Testis (tissue), 3 donors: ENCODE measurements around the gene KDM1B. TPM values are rescaled to one million over a fixed set of nuclear protein-coding genes. Genes with fewer than 3 reads are reported as not detected.

Source experiments
- DNase-seq: peaks from one replicate; pipeline ENCODE4 v3.0.0-alpha.2; 2019
- H3K27ac ChIP-seq, 2 donors: fragments of 200-600 bp; sonication (generic); one replicate each; pipeline ENCODE4 v1.5.1; 2019
- H3K27me3 ChIP-seq: fragments of 200-600 bp; sonication (generic); one replicate; pipeline ENCODE4 v1.5.1; 2019
- H3K36me3 ChIP-seq: fragments of 200-600 bp; sonication (generic); one replicate; pipeline ENCODE4 v1.5.1; 2017; ENCODE audit warnings: low read depth; ENCODE audit errors: missing control alignments
- H3K4me1 ChIP-seq: fragments of 200-600 bp; sonication (generic); one replicate; pipeline ENCODE4 v1.5.1; 2019
- H3K4me3 ChIP-seq, 2 donors: fragments of 200-600 bp; sonication (generic); one replicate each; pipeline ENCODE4 v1.5.1; 2017 to 2019
- H3K9me3 ChIP-seq: fragments of 200-600 bp; sonication (generic); one replicate; pipeline ENCODE4 v1.5.1; 2017
- CTCF ChIP-seq, 3 experiments: fragments of 450-650 bp in 2 of 3; fragments of 200-600 bp in 1 of 3; sonication (generic) in 1 of 3; IDR thresholded peaks; one replicate each; pipeline ENCODE4 v1.5.1; 2016 to 2019; ENCODE audit warnings: antibody characterized with exemption in 3 of 3, mild to moderate bottlenecking in 2 of 3, moderate library complexity in 1 of 3
- POLR2A ChIP-seq: fragments of 450-650 bp; IDR thresholded peaks from one replicate; pipeline ENCODE4 v1.6.1; 2017; ENCODE audit warnings: antibody characterized with exemption, mild to moderate bottlenecking, moderate library complexity
- WGBS, 2 donors: methylation state at CpG; one replicate each; pipeline ENCODE4 v1.1.5; 2018; 5-methylcytosine and 5-hydroxymethylcytosine counted together
- intact Hi-C: fragments of 100-400 bp; cut with DNase I; formaldehyde crosslinking; loops from one replicate; pipeline ENCODE4 v1.15.1; 2023; ENCODE audit warnings: low total_unique reads
- polyA plus RNA-seq: library from polyadenylated mRNA; stranded (reverse); fragments of 350-450 nt; fragmentation: Illumina TruSeq; extraction: RNeasy Lipid Tissue Mini Kit (QIAGEN cat#74804); gene quantifications from one replicate; pipeline ENCODE4 v1.2.3, GENCODE V29; 2014; ENCODE audit warnings: low read depth, low replicate concordance; ENCODE audit not compliant: insufficient read depth
- total RNA-seq, 2 donors: library from RNA; depleted of rRNA; stranded (reverse); fragments of >200 nt; gene quantifications; one replicate each; pipeline ENCODE4 v1.2.3, GENCODE V29; 2016

Gene KDM1B
- total and polyA plus RNA-seq, 3 donors from 2014 or later = 32.1 to 41.1 (median 38.1) TPM

- DNase-seq = no peak
- 63 to 74% methylated on average over 10 of the region's 10 CpGs for WGBS, 2 donors
- H3K27me3 ChIP-seq = no peaks in the 10 kb centered on the region
- no peak for TF ChIP-seq POLR2A
- no peak for TF ChIP-seq CTCF (IDR thresholded peaks at IDR 0.05)
- peaks cover 10% of the 10 kb centered on the region for H3K4me1 ChIP-seq
- intact Hi-C loops = no loop called here
- H3K4me3 ChIP-seq = no peak overlapping the region
- no peaks in the 10 kb centered on the region for H3K36me3 ChIP-seq
- no peak overlapping the region for H3K27ac ChIP-seq
- no peaks in the 10 kb centered on the region for H3K9me3 ChIP-seq
Measured at GRCh38 chr6:18187701-18188100, 32.5 kb downstream of the KDM1B start.

GRCh38 chr6:18189196-18189595 is 34.0 kb downstream of the KDM1B start:
- H3K4me3 ChIP-seq = no peak overlapping the region
- H3K27me3 ChIP-seq = no peaks in the 10 kb centered on the region
- H3K36me3 ChIP-seq = no peaks in the 10 kb centered on the region
- intact Hi-C loops = no loop called here
- WGBS, 2 donors = 91 to 92% methylated on average over 2 of the region's 2 CpGs
- H3K27ac ChIP-seq = no peak overlapping the region
- TF ChIP-seq CTCF (IDR thresholded peaks at IDR 0.05) (no peak), POLR2A (no peak)
- H3K4me1 ChIP-seq = peaks cover 10% of the 10 kb centered on the region
- no peak for DNase-seq
- no peaks in the 10 kb centered on the region for H3K9me3 ChIP-seq

- no peaks in the 10 kb centered on the region for H3K27me3 ChIP-seq
- intact Hi-C loops = no loop called here
- 93 to 94% methylated on average over 3 of the region's 3 CpGs for WGBS, 2 donors
- no peak for DNase-seq
- no peaks in the 10 kb centered on the region for H3K36me3 ChIP-seq
- no peaks in the 10 kb centered on the region for H3K4me1 ChIP-seq
- no peaks in the 10 kb centered on the region for H3K9me3 ChIP-seq
- no peak overlapping the region for H3K27ac ChIP-seq
- H3K4me3 ChIP-seq = no peak overlapping the region
- TF ChIP-seq POLR2A (no peak), CTCF (IDR thresholded peaks at IDR 0.05) (no peak)
Measured at GRCh38 chr6:18192026-18192425, 36.8 kb downstream of the KDM1B start.

- no peak overlapping the region for H3K4me3 ChIP-seq
- intact Hi-C loops = no loop called here
- no peaks in the 10 kb centered on the region for H3K36me3 ChIP-seq
- no peak for TF ChIP-seq CTCF (IDR thresholded peaks at IDR 0.05)
- TF ChIP-seq POLR2A = no peak
- no peaks in the 10 kb centered on the region for H3K27me3 ChIP-seq
- H3K27ac ChIP-seq = no peak overlapping the region
- no peaks in the 10 kb centered on the region for H3K4me1 ChIP-seq
- DNase-seq = no peak
- no peaks in the 10 kb centered on the region for H3K9me3 ChIP-seq
- WGBS, 2 donors = 94 to 95% methylated on average over 6 of the region's 6 CpGs
Measured at GRCh38 chr6:18203786-18204185, 48.6 kb downstream of the KDM1B start.

GRCh38 chr6:18204691-18205090 is 49.5 kb downstream of the KDM1B start:
- TF ChIP-seq CTCF (IDR thresholded peaks at IDR 0.05) = no peak
- TF ChIP-seq POLR2A = no peak
- Histone ChIP-seq H3K27ac (no peak overlapping the region), H3K4me3 (no peak overlapping the region), H3K4me1 (no peaks in the 10 kb centered on the region), H3K27me3 (no peaks in the 10 kb centered on the region), H3K9me3 (no peaks in the 10 kb centered on the region), H3K36me3 (no peaks in the 10 kb centered on the region)
- WGBS, 2 donors = 84 to 86% methylated on average over 8 of the region's 8 CpGs
- intact Hi-C loops = no loop called here
- DNase-seq = no peak
